NCI-H446 treated with DMSO at 0.1 percent for 48 hours (cell line): Measurements from ENCODE around the gene PLD5.
A peak's percentile ranks its signal among the peaks of the same experiment; 100 is the strongest.
"Not testable (repeated sequence)": the region's sequence is repeated elsewhere in the genome, so short reads cannot be mapped to it uniquely, and the experiment has no call there.

Source experiments
- DNase-seq: peaks from one replicate; lab custom pipeline; 2025; lab: John Stamatoyannopoulos, UW

Gene PLD5

DNA sequence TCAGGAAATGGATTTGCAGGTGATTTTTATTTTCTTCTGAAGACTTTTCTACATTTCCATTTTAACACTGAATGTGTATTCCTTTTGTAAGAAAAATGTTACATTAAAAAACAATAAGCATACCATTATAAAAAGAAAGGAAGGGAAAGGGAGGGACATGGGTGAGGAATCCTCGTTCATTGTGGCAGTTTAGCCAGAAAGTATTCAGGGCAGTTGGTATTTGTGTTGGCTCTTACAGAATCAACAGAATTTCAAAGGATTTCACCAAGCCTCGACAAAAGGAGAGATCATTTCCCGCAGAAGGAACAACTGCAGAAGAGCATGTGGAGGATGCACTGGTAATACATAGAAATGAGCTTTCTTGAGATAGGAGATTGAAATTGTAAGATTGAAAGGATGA is 35.0 kb downstream of the PLD5 start:
- no peak for DNase-seq

DNA sequence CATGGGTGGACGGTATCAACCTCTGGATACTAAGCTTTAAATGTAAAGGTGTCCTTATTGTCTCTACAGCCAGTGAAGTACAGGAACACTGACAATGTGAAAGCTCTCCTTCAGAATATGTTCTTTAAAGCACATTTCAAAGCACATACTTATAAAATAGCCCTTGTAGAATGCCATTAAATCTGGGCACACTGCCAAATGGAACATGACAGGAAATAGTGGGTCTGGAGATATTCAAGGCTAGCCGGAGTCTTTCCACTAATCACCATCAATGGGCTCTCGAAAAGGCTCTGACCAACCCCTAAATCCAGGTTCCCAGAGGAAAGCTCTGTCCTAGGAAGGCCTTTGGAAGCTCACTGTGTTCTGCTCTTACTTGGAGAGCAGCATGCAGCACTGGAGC is 46.6 kb downstream of the PLD5 start:
- no peak for DNase-seq

DNA sequence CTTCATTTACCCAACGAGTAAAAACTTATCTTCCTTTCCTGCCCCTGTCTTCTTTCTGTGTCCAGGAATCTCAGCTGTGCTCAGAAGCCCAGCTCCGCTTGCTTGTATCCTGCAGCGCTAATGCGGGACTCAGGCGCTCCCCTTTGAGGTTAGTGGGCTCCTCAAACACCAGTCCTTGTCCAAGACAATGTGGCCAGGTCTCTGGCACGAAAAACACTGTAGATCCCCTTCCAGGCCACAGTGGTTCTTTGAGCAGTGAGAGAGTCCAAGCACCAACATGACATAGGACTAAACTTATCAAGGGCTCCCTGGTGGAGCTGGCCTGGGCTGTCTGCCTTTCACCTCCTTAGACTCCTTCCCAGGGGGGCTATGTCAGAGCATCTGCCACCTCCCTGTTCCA is 53.7 kb downstream of the PLD5 start:
- DNase-seq = no peak

- no peak for DNase-seq
Observed at GRCh38 chr1:242468784-242469183, 55.7 kb downstream of the PLD5 start.

- DNase-seq = peak; percentile 60
Observed at GRCh38 chr1:242467556-242468145, 56.8 kb downstream of the PLD5 start.

GRCh38 chr1:242462867-242463266 is 61.6 kb downstream of the PLD5 start:
- no peak for DNase-seq

DNA sequence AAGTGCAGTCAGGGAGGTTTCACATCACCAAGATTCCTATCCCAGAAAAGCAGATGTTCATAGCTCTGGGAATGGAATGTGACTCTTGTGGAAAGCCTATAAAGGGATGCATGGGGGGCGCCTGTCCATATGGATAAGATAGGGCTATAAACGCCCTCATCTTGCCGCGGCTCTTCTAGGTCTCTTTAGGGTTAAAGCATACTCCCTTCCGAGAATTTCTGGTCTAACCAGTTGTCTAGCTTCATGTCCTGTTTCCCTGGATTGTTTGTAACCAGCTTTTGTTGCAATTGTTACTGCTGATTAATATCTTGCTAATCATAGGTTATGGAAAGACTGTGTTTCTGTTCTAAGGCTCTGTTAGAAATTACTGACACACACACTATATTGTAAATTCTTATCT is 64.8 kb downstream of the PLD5 start:
- not testable (repeated sequence) for DNase-seq

- DNase-seq = no peak
Observed at GRCh38 chr1:242456726-242457269, 67.7 kb downstream of the PLD5 start.

DNA sequence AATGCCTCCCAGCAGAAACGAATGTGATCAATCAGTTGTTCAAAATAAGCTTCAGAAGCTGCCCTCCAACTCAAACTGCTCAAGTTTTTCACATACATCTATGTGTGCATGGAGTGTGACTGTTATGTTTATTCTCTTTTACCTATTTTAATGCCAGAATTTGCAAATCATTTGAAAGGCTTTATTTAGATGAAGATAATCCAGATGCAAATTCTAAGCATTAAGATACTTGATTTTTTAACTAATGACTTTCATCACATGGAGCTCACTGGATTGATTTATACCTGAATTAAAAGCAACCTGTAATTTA is 69.5 kb downstream of the PLD5 start:
- DNase-seq = no peak

GRCh38 chr1:242454262-242455051 is 70.0 kb downstream of the PLD5 start:
- DNase-seq = peak; percentile 68

DNA sequence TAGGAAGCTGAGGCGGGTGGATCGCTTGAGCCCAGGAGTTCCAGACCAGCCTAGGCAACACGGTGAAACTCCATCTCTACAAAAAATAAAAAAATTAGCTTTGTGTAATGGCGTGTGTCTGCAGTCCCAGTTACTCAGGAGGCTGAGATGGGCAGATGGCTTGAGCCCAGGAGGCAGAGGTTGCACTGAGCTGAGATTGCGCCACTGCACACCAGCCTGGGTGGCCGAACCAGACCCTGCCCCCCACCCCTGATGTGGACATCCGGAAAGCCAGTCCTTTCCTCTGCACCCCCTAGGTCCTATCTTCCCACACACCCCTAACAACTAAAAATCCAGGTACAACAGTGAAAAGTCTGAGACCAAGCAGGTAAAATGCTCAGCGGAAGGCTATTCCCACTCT is 71.9 kb downstream of the PLD5 start:
- no peak for DNase-seq

- no peak for DNase-seq
Observed at GRCh38 chr1:242449661-242450060, 74.8 kb downstream of the PLD5 start.

DNA sequence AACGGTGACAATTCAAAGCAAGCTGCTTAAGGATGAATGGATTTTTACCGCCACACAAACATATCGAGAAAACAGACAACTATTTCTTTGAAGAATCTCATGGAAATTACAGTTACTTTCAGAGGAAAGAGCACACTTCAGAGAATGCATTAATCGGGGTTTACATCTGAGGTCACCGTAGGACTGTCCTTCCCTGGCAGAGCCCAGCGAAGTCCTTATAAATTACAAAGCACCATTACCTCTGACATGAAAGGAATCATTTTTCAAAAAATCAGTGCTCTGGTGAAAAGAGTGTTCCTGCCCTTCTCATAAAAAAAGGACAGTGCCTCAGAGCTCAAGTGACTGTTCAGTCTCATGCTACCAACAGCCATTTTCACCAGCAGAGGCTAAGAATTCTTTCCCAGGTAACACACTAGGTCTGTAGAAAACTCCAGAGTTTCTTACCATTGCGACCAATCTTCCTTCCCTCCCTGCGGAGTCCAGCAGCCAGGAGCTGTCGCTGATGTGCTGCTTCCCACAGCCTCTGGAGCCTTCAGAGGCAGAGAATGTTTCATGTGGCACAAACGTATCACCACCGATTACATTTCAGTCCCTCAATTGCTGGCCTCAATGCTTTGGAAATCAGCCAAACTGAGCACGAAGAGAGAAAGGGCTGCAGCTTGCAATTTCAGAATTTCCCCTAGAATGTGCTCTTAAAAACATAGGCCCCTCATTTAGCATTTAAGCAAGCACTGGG is 75.4 kb downstream of the PLD5 start:
- no peak for DNase-seq

GRCh38 chr1:242447689-242448088 is 76.8 kb downstream of the PLD5 start:
- DNase-seq = no peak

DNA sequence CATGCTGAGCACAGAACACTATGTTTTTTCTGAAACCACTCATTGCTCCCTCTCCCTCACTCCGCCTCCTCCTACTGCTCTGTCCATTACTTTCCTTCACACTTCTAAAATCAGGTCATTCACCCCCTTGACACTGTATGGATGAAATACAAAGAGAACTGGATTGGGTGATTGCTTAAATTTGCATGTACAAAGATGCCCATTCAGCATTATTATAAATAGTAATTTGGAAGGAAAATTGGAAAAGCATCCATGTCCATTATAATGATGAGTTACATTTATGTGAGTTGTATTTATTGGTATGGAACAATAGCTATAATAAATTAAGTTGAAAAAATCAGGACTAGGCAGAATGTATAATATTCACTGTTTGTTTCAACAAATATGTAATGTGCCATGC is 83.7 kb downstream of the PLD5 start:
- DNase-seq = no peak

DNA sequence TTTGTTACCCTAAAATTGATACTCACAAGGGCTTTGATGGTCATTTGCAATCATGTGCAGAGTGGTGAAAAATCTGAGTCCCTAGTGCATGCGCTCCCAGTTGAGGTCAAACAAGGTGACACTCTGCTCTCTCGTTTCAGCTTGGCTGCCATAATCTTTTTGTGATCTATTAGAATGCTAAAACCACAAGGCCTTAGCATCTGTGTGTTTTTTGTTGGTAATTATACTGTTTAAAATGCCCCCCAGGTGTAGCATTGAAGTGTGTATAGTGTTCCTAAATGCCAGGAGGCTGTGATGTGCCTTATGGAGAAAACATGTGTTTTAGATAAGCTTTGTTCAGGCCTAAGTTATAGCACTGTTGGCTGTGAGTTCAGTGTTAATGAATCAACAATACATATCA is 89.3 kb downstream of the PLD5 start:
- no peak for DNase-seq

- no peak for DNase-seq
Observed at GRCh38 chr1:242432491-242433095, 91.9 kb downstream of the PLD5 start.

DNA sequence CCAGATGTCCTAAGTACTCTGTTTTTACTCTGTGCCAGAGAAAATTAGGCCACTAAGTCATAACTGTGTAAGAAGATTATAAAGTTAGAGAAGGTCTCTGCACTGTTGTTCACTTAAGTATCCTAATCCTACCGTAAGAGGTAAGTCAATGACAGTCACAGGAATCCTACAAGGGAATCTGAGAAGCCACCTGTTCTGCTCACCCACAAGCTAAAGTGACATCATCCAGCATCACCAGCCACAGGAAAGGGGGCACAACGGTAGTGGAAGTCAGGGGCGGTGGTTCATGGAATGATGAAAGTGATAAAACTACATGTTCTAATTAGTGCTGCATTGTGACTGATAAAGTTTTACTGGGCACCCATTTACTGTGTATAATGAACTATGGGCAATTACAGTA is 92.7 kb downstream of the PLD5 start:
- no peak for DNase-seq

- no peak for DNase-seq
Observed at GRCh38 chr1:242430956-242431355, 93.5 kb downstream of the PLD5 start.

DNA sequence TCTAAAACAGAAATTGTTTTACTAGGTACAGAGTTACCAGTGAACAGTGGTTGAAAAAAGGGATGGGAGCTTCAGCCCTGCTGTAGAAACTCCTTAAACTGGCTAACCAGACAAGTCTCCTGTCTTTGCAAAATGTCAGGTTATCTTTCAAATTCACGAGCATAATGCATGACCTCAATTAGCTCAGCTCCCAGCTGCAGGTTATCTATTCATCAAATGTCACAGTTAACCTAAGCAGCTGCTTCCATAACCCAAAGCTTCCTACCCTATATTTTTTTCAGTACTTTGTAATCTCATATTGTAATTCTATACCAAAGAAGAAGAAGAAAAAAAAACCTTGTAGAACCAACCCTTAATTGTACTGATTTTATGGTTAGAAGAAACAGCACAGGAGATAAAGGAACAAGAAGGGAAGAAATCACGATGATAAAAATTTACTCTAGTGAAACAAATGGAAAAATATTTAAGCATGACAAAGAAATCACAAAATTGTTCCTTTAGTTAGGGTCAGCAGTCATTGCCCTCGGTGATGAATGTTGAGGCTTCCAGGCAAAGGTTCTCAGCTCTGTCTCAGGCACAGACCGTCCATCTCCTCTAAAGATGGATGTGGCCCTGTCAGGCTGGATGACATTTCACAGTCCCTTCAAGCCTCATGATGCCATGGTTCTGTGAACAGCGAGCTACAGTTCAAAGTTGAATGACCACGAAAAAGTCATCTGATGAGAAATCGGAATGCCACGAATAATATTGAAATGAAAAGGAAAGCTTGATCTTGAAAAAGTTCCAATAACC is 95.9 kb downstream of the PLD5 start:
- DNase-seq = peak; percentile 76

DNA sequence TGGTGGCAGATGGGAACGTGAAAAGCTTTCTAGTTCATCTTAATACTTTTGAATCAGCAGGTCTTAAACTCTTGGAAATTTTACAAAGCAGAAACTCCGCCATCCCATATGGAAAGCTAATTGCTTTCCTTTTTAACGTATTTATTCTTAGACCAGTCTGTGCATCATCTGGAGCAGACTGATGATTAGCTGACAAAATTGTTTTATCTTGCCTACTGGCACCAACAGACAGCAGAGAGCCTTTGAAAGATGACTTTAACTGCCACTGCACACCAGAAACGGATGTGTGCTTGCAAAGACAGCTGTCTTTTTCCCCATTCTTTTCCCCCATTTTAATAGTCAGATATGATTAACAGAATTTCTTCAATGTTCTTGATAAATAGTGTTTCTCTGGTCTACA is 97.0 kb downstream of the PLD5 start:
- peak; percentile 90 for DNase-seq
